HG03097 (cell line): Measurements from ENCODE around the gene TBC1D10B.
"Not testable (repeated sequence)": the region's sequence is repeated elsewhere in the genome, so short reads cannot be mapped to it uniquely, and the experiment has no call there.

Source experiments
- ATAC-seq: cut with Tn5 transposase; IDR thresholded peaks from one replicate; pipeline ENCODE4 v1.9.1; 2021; ENCODE audit not compliant: unreplicated experiment, low FRiP score

The TBC1D10B gene

GRCh38 chr16:30356401-30357084 is 13.8 kb downstream of the TBC1D10B start:
- no peak for ATAC-seq

GRCh38 chr16:30355954-30356308 is 14.4 kb downstream of the TBC1D10B start:
- ATAC-seq, result no peak

GRCh38 chr16:30355144-30355953 is 14.9 kb downstream of the TBC1D10B start, which contains the start of gene CD2BP2:
Gene CD2BP2 (minus strand): TSS chr16:30355308. CDS start chr16:30354681, 627 bp downstream.
- ATAC-seq, result peak; percentile 38

GRCh38 chr16:30354423-30355143 is 15.7 kb downstream of the TBC1D10B start:
- ATAC-seq, result no peak

- no peak for ATAC-seq
These were observed 16.7 kb downstream of the TBC1D10B start for GRCh38 chr16:30353438-30354129.

- no peak for ATAC-seq
These were observed 17.5 kb downstream of the TBC1D10B start for GRCh38 chr16:30352488-30353401.

GRCh38 chr16:30351586-30352419 is 18.5 kb downstream of the TBC1D10B start:
- ATAC-seq, result no peak

- ATAC-seq, result no peak
These were observed 19.3 kb downstream of the TBC1D10B start for GRCh38 chr16:30351001-30351441.

- ATAC-seq, result no peak
These were observed 20.0 kb downstream of the TBC1D10B start for GRCh38 chr16:30350134-30350871.

GRCh38 chr16:30349675-30350074 is 20.6 kb downstream of the TBC1D10B start:
- no peak for ATAC-seq

- ATAC-seq, result no peak
These were observed 21.4 kb downstream of the TBC1D10B start for GRCh38 chr16:30348929-30349328.

GRCh38 chr16:30348113-30348512 is 22.2 kb downstream of the TBC1D10B start:
- no peak for ATAC-seq

- no peak for ATAC-seq
These were observed 24.0 kb downstream of the TBC1D10B start for GRCh38 chr16:30346286-30346685.

- ATAC-seq, result not testable (repeated sequence)
These were observed 26.8 kb downstream of the TBC1D10B start for GRCh38 chr16:30343491-30343820.

- no peak for ATAC-seq
These were observed 27.4 kb downstream of the TBC1D10B start for GRCh38 chr16:30342751-30343490.

GRCh38 chr16:30341971-30342370 is 28.3 kb downstream of the TBC1D10B start:
- not testable (repeated sequence) for ATAC-seq

- no peak for ATAC-seq
These were observed 29.7 kb downstream of the TBC1D10B start for GRCh38 chr16:30340621-30341020.
